Stimulated activated naive CD8-positive, alpha-beta T cell treated with anti-CD3 and anti-CD28 coated beads, Interleukin-15, amount 100 ng/mL, for 72 hours (primary cell): Measurements from ENCODE around the gene ACO1.

Experiments used
- ATAC-seq: fragments of 150-1000 bp; cut with Tn5 transposase; 2 replicates; pipeline ENCODE4 v1.10.0; 2021; ENCODE audit warnings: mild to moderate bottlenecking, moderate library complexity
- DNase-seq, 2 donors: peaks; one replicate each; pipeline ENCODE4 v3.0.0; 2021 to 2022
- H3K27ac Mint-ChIP-seq, 2 donors: one replicate each; pipeline ENCODE4 v1.8.0; 2022; ENCODE audit warnings: mild to moderate bottlenecking in 2 of 2, mixed read lengths in 2 of 2, moderate library complexity in 2 of 2
- H3K27me3 Mint-ChIP-seq: one replicate; pipeline ENCODE4 v1.8.0; 2022; ENCODE audit warnings: mixed read lengths
- H3K4me1 Mint-ChIP-seq: one replicate; pipeline ENCODE4 v1.8.0; 2022; ENCODE audit warnings: mild to moderate bottlenecking, mixed read lengths
- H3K4me3 Mint-ChIP-seq, 2 donors: one replicate each; pipeline ENCODE4 v1.8.0; 2022; ENCODE audit warnings: mild to moderate bottlenecking in 2 of 2, mixed read lengths in 2 of 2, moderate library complexity in 1 of 2
- H3K9me3 Mint-ChIP-seq, 2 donors: one replicate each; pipeline ENCODE4 v1.8.0; 2022; ENCODE audit warnings: mixed read lengths in 2 of 2

ACO1 gene

GRCh38 chr9:32371679-32372078, 12.8 kb upstream of the ACO1 start:
- Mint-ChIP-seq H3K27ac (no peak overlapping the region), H3K27me3 (no peaks in the 10 kb centered on the region), H3K9me3 (peaks cover 0 to 7% of the 10 kb centered on the region in 2 donors), H3K4me3 (no peak overlapping the region), H3K4me1 (no peaks in the 10 kb centered on the region)
- no peak for ATAC-seq
- DNase-seq, result no peak

GRCh38 chr9:32376285-32376684, 8.2 kb upstream of the ACO1 start:
- H3K4me3 Mint-ChIP-seq, result no peak overlapping the region
- ATAC-seq, result no peak
- no peaks in the 10 kb centered on the region for H3K9me3 Mint-ChIP-seq

GRCh38 chr9:32378496-32378895, 5.9 kb upstream of the ACO1 start:
- H3K27ac Mint-ChIP-seq, result no peak overlapping the region
- H3K9me3 Mint-ChIP-seq, result no peaks in the 10 kb centered on the region
- peaks cover 17% of the 10 kb centered on the region for H3K27me3 Mint-ChIP-seq
- ATAC-seq (peak; percentile 80), DNase-seq (peak; percentile 38 to 44)
- peaks cover 13% of the 10 kb centered on the region for H3K4me1 Mint-ChIP-seq
- peak overlapping the region; percentile 52 for H3K4me3 Mint-ChIP-seq

More at GRCh38 chr9:32376285-32376684, 8.2 kb upstream of the ACO1 start:
- Mint-ChIP-seq H3K27ac (no peak overlapping the region), H3K4me1 (peaks cover 11% of the 10 kb centered on the region), H3K27me3 (no peaks in the 10 kb centered on the region)
- no peak for DNase-seq

GRCh38 chr9:32378993-32379729, 5.3 kb upstream of the ACO1 start:
- Mint-ChIP-seq H3K27ac (no peak overlapping the region), H3K9me3 (no peaks in the 10 kb centered on the region), H3K27me3 (peaks cover 17% of the 10 kb centered on the region), H3K4me1 (peaks cover 17% of the 10 kb centered on the region), H3K4me3 (peak overlapping the region; percentile 52 to 57)
- peak; percentile 53 for DNase-seq
- peak; percentile 82 for ATAC-seq

- peaks cover 17% of the 10 kb centered on the region for H3K27me3 Mint-ChIP-seq
- peaks cover 20% of the 10 kb centered on the region for H3K4me1 Mint-ChIP-seq
- DNase-seq (no peak), ATAC-seq (no peak)
- H3K9me3 Mint-ChIP-seq, result no peaks in the 10 kb centered on the region
- H3K4me3 Mint-ChIP-seq, result no peak overlapping the region
- no peak overlapping the region for H3K27ac Mint-ChIP-seq
These were observed 3.5 kb upstream of the ACO1 start for GRCh38 chr9:32380944-32381343.

GRCh38 chr9:32382565-32383320, 1.7 kb upstream of the ACO1 start:
- Mint-ChIP-seq H3K9me3 (no peaks in the 10 kb centered on the region), H3K4me3 (no peak overlapping the region), H3K4me1 (peaks cover 30% of the 10 kb centered on the region), H3K27me3 (peaks cover 17% of the 10 kb centered on the region), H3K27ac (no peak overlapping the region)
- no peak for DNase-seq
- ATAC-seq, result no peak

- Mint-ChIP-seq H3K4me3 (peak overlapping the region; percentile 84 to 90), H3K27me3 (peaks cover 17% of the 10 kb centered on the region), H3K4me1 (peaks cover 25% of the 10 kb centered on the region), H3K27ac (no peak overlapping the region), H3K9me3 (no peaks in the 10 kb centered on the region)
- no peak for DNase-seq
- no peak for ATAC-seq
These were observed 460 bp upstream of the ACO1 start for GRCh38 chr9:32384002-32384363.

- peaks cover 19% of the 10 kb centered on the region for H3K4me1 Mint-ChIP-seq
- no peaks in the 10 kb centered on the region for H3K9me3 Mint-ChIP-seq
- H3K4me3 Mint-ChIP-seq, result peak overlapping the region; percentile 84 to 90
- H3K27ac Mint-ChIP-seq, result peak overlapping the region; percentile 2 to 29
- DNase-seq, result no peak
- peaks cover 17% of the 10 kb centered on the region for H3K27me3 Mint-ChIP-seq
- ATAC-seq, result no peak
These were observed 875 bp downstream of the ACO1 start for GRCh38 chr9:32385152-32385884.

- DNase-seq (no peak), ATAC-seq (no peak)
- Mint-ChIP-seq H3K27me3 (peaks cover 17% of the 10 kb centered on the region), H3K27ac (no peak overlapping the region), H3K9me3 (no peaks in the 10 kb centered on the region), H3K4me1 (peaks cover 19% of the 10 kb centered on the region), H3K4me3 (no peak overlapping the region)
These were observed 1.4 kb downstream of the ACO1 start for GRCh38 chr9:32385885-32386283.

GRCh38 chr9:32387256-32387655, 2.8 kb downstream of the ACO1 start:
- H3K4me3 Mint-ChIP-seq, result no peak overlapping the region
- DNase-seq (no peak), ATAC-seq (no peak)
- H3K9me3 Mint-ChIP-seq, result no peaks in the 10 kb centered on the region
- H3K27me3 Mint-ChIP-seq, result peaks cover 9% of the 10 kb centered on the region
- H3K27ac Mint-ChIP-seq, result no peak overlapping the region
- H3K4me1 Mint-ChIP-seq, result peaks cover 19% of the 10 kb centered on the region

GRCh38 chr9:32389365-32389764, 4.9 kb downstream of the ACO1 start:
- no peaks in the 10 kb centered on the region for H3K9me3 Mint-ChIP-seq

GRCh38 chr9:32393911-32394310, 9.5 kb downstream of the ACO1 start:
- H3K4me1 Mint-ChIP-seq, result no peaks in the 10 kb centered on the region
- no peak overlapping the region for H3K4me3 Mint-ChIP-seq
- H3K9me3 Mint-ChIP-seq, result no peaks in the 10 kb centered on the region
- ATAC-seq, result no peak
- no peak for DNase-seq
- no peaks in the 10 kb centered on the region for H3K27me3 Mint-ChIP-seq
- no peak overlapping the region for H3K27ac Mint-ChIP-seq

More at GRCh38 chr9:32389365-32389764, 4.9 kb downstream of the ACO1 start:
- no peak for DNase-seq
- no peak for ATAC-seq
- Mint-ChIP-seq H3K4me1 (peaks cover 13% of the 10 kb centered on the region), H3K27ac (no peak overlapping the region), H3K27me3 (no peaks in the 10 kb centered on the region), H3K4me3 (no peak overlapping the region)

GRCh38 chr9:32394381-32395049, 10.1 kb downstream of the ACO1 start:
- ATAC-seq (no peak), DNase-seq (no peak)
- Mint-ChIP-seq H3K27me3 (no peaks in the 10 kb centered on the region), H3K4me3 (no peak overlapping the region), H3K9me3 (no peaks in the 10 kb centered on the region), H3K27ac (no peak overlapping the region), H3K4me1 (no peaks in the 10 kb centered on the region)

- Mint-ChIP-seq H3K4me3 (no peak overlapping the region), H3K9me3 (no peaks in the 10 kb centered on the region), H3K27ac (no peak overlapping the region), H3K4me1 (no peaks in the 10 kb centered on the region), H3K27me3 (no peaks in the 10 kb centered on the region)
- ATAC-seq (no peak), DNase-seq (no peak)
These were observed 11.2 kb downstream of the ACO1 start for GRCh38 chr9:32395510-32396216.

GRCh38 chr9:32398207-32398606, 13.8 kb downstream of the ACO1 start:
- ATAC-seq, result no peak
- H3K4me1 Mint-ChIP-seq, result no peaks in the 10 kb centered on the region
- H3K4me3 Mint-ChIP-seq, result no peak overlapping the region
- H3K27ac Mint-ChIP-seq, result no peak overlapping the region
- H3K27me3 Mint-ChIP-seq, result no peaks in the 10 kb centered on the region
- no peak for DNase-seq
- no peaks in the 10 kb centered on the region for H3K9me3 Mint-ChIP-seq
